WTC11 (cell line): ENCODE data around the gene TNP2. TPM values are rescaled to one million over a fixed set of nuclear protein-coding genes. Genes with fewer than 3 reads are reported as not detected.
A peak's percentile ranks its signal among the peaks of the same experiment; 100 is the strongest.

Experiments
- ATAC-seq: fragments of 200-7000 bp; cut with Tn5 transposase; 2 replicates; pipeline ENCODE4 v1.10.0; 2021; ENCODE audit warnings: mild to moderate bottlenecking, moderate library complexity
- CTCF ChIA-PET: fragments of 300-600 bp; sonication (Branson Sonifier 250); formaldehyde crosslinking; loops from one replicate; lab custom pipeline; 2021; ENCODE audit warnings: antibody characterized with exemption; lab: Charles Lee
- POLR2A ChIA-PET: fragments of 350-600 bp; sonication (Branson Sonifier 250); formaldehyde crosslinking; loops from one replicate; lab custom pipeline; 2021; ENCODE audit warnings: antibody characterized with exemption; lab: Charles Lee
- DNase-seq: peaks from one replicate; pipeline ENCODE4 v3.0.0; 2021; ENCODE audit warnings: low spot score
- H3K27ac Mint-ChIP-seq: 2 replicates; pipeline ENCODE4 v1.8.0; 2021; ENCODE audit warnings: mixed read lengths
- H3K27me3 Mint-ChIP-seq: 2 replicates; pipeline ENCODE4 v1.8.0; 2021; ENCODE audit warnings: low read depth, mild to moderate bottlenecking, moderate library complexity, mixed read lengths
- H3K36me3 Mint-ChIP-seq: 2 replicates; pipeline ENCODE4 v1.8.0; 2021; ENCODE audit warnings: mixed read lengths
- H3K4me1 Mint-ChIP-seq: 2 replicates; pipeline ENCODE4 v1.8.0; 2022; ENCODE audit warnings: mixed read lengths
- H3K4me3 Mint-ChIP-seq: 2 replicates; pipeline ENCODE4 v1.8.0; 2021; ENCODE audit warnings: mild to moderate bottlenecking, moderate library complexity, mixed read lengths
- H3K9me3 Mint-ChIP-seq: 2 replicates; pipeline ENCODE4 v1.8.0; 2021; ENCODE audit warnings: mixed read lengths
- ATF1 ChIP-seq: sonication (generic); formaldehyde crosslinking; IDR thresholded peaks from 2 replicates; pipeline ENCODE4 v1.8.1; 2023; ENCODE audit warnings: mild to moderate bottlenecking, moderate library complexity, missing genetic modification reagents
- FOXK1 ChIP-seq: sonication (generic); formaldehyde crosslinking; IDR thresholded peaks from 2 replicates; pipeline ENCODE4 v1.8.0; 2022; ENCODE audit warnings: mild to moderate bottlenecking, moderate library complexity, missing genetic modification reagents
- FOXP1 ChIP-seq: sonication (generic); formaldehyde crosslinking; IDR thresholded peaks from 2 replicates; pipeline ENCODE4 v1.8.0; 2022; ENCODE audit warnings: missing genetic modification reagents, mild to moderate bottlenecking, moderate library complexity, borderline replicate concordance
- GTF2I ChIP-seq: fragments of 250-450 bp; sonication (Bioruptor Pico); conservative IDR thresholded peaks from 2 replicates; pipeline ENCODE4 v1.4.0; 2021; ENCODE audit warnings: mild to moderate bottlenecking
- MYBL2 ChIP-seq: sonication (generic); formaldehyde crosslinking; IDR thresholded peaks from 2 replicates; pipeline ENCODE4 v1.8.1; 2023; ENCODE audit warnings: mild to moderate bottlenecking, moderate library complexity, missing genetic modification reagents
- NR1H2 ChIP-seq: sonication (generic); formaldehyde crosslinking; IDR thresholded peaks from 2 replicates; pipeline ENCODE4 v1.9.0; 2021; ENCODE audit warnings: mild to moderate bottlenecking, moderate library complexity, missing genetic modification reagents
- PRRX2 ChIP-seq: fragments of 250-450 bp; sonication (Bioruptor Pico); IDR thresholded peaks from 2 replicates; pipeline ENCODE4 v1.8.0; 2021; ENCODE audit warnings: mild to moderate bottlenecking
- TCF7 ChIP-seq: sonication (generic); formaldehyde crosslinking; IDR thresholded peaks from 2 replicates; pipeline ENCODE4 v1.8.0; 2022; ENCODE audit warnings: mild to moderate bottlenecking, low read depth, missing genetic modification reagents, moderate library complexity
- TEAD1 ChIP-seq: sonication (generic); formaldehyde crosslinking; IDR thresholded peaks from 2 replicates; pipeline ENCODE4 v1.8.0; 2022; ENCODE audit warnings: mild to moderate bottlenecking, missing genetic modification reagents
- ZNF317 ChIP-seq: sonication (generic); formaldehyde crosslinking; IDR thresholded peaks from 2 replicates; pipeline ENCODE4 v1.8.1; 2023; ENCODE audit warnings: low read depth, mild to moderate bottlenecking, moderate library complexity, missing genetic modification reagents, borderline replicate concordance
- total RNA-seq: library from RNA; stranded (reverse); gene quantifications from 3 replicates; pipeline ENCODE4 v1.2.3, GENCODE V29; 2021
- TF ChIP-seq, protein P1 (sequence below): fragments of 250-450 bp; sonication (Bioruptor Pico); IDR thresholded peaks from 2 replicates; pipeline ENCODE4 v1.9.0; 2021; ENCODE audit warnings: mild to moderate bottlenecking, borderline replicate concordance
- TF ChIP-seq, protein P2 (sequence below): fragments of 200-600 bp; IDR thresholded peaks from 2 replicates; pipeline ENCODE4 v1.8.0; 2022; ENCODE audit warnings: antibody characterized with exemption
- TF ChIP-seq, protein P3 (sequence below): fragments of 250-450 bp; sonication (Bioruptor Pico); IDR thresholded peaks from 2 replicates; pipeline ENCODE4 v1.9.0; 2021; ENCODE audit warnings: mild to moderate bottlenecking
- TF ChIP-seq, protein P4 (sequence below): sonication (generic); formaldehyde crosslinking; IDR thresholded peaks from 2 replicates; pipeline ENCODE4 v1.8.0; 2023; ENCODE audit warnings: missing genetic modification reagents
- TF ChIP-seq, protein P5 (sequence below): sonication (generic); formaldehyde crosslinking; IDR thresholded peaks from 2 replicates; pipeline ENCODE4 v1.8.0; 2023; ENCODE audit warnings: mild to moderate bottlenecking, missing genetic modification reagents
- TF ChIP-seq, protein P6 (sequence below): sonication (generic); formaldehyde crosslinking; IDR thresholded peaks from 2 replicates; pipeline ENCODE4 v1.8.1; 2023; ENCODE audit warnings: mild to moderate bottlenecking, missing genetic modification reagents, moderate library complexity
- TF ChIP-seq, protein P7 (sequence below): sonication (generic); formaldehyde crosslinking; IDR thresholded peaks from 2 replicates; pipeline ENCODE4 v1.8.1; 2023; ENCODE audit warnings: mild to moderate bottlenecking, moderate library complexity, missing genetic modification reagents
- TF ChIP-seq, protein P8 (sequence below): sonication (generic); formaldehyde crosslinking; IDR thresholded peaks from 2 replicates; pipeline ENCODE4 v1.8.1; 2022; ENCODE audit warnings: low read depth, missing genetic modification reagents, borderline replicate concordance
- TF ChIP-seq, protein P9 (sequence below): sonication (generic); formaldehyde crosslinking; IDR thresholded peaks from 2 replicates; pipeline ENCODE4 v1.8.0; 2022; ENCODE audit warnings: mild to moderate bottlenecking, missing genetic modification reagents
- TF ChIP-seq, protein P10 (sequence below): sonication (generic); formaldehyde crosslinking; IDR thresholded peaks from 2 replicates; pipeline ENCODE4 v1.8.0; 2022; ENCODE audit warnings: mild to moderate bottlenecking, missing genetic modification reagents

The TNP2 gene
- total RNA-seq, 1 experiment from 2014 or later, result not detected

DNA sequence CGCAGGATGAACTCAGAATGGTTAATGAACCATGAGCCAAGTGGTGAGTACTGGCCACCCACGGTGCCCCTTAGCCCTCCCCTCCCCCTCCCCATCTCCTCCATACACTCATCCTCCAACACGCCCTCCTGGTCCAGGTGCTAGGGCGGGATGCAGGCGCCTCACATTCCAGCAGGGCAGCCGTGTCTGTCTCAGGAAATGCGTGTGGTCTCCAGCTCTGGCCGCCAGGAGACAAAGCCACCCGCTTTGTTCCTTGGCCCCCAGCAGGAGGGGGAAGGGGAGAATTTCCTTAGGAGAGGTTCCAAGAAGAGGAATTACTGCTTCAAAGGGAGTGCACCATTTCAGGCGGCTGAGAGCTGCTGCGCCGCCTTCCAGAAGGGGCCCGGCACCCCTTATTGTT is 46.4 kb upstream of the TNP2 start (continued):
- TF ChIP-seq, protein P1, sequence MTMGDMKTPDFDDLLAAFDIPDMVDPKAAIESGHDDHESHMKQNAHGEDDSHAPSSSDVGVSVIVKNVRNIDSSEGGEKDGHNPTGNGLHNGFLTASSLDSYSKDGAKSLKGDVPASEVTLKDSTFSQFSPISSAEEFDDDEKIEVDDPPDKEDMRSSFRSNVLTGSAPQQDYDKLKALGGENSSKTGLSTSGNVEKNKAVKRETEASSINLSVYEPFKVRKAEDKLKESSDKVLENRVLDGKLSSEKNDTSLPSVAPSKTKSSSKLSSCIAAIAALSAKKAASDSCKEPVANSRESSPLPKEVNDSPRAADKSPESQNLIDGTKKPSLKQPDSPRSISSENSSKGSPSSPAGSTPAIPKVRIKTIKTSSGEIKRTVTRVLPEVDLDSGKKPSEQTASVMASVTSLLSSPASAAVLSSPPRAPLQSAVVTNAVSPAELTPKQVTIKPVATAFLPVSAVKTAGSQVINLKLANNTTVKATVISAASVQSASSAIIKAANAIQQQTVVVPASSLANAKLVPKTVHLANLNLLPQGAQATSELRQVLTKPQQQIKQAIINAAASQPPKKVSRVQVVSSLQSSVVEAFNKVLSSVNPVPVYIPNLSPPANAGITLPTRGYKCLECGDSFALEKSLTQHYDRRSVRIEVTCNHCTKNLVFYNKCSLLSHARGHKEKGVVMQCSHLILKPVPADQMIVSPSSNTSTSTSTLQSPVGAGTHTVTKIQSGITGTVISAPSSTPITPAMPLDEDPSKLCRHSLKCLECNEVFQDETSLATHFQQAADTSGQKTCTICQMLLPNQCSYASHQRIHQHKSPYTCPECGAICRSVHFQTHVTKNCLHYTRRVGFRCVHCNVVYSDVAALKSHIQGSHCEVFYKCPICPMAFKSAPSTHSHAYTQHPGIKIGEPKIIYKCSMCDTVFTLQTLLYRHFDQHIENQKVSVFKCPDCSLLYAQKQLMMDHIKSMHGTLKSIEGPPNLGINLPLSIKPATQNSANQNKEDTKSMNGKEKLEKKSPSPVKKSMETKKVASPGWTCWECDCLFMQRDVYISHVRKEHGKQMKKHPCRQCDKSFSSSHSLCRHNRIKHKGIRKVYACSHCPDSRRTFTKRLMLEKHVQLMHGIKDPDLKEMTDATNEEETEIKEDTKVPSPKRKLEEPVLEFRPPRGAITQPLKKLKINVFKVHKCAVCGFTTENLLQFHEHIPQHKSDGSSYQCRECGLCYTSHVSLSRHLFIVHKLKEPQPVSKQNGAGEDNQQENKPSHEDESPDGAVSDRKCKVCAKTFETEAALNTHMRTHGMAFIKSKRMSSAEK, result no peak

DNA sequence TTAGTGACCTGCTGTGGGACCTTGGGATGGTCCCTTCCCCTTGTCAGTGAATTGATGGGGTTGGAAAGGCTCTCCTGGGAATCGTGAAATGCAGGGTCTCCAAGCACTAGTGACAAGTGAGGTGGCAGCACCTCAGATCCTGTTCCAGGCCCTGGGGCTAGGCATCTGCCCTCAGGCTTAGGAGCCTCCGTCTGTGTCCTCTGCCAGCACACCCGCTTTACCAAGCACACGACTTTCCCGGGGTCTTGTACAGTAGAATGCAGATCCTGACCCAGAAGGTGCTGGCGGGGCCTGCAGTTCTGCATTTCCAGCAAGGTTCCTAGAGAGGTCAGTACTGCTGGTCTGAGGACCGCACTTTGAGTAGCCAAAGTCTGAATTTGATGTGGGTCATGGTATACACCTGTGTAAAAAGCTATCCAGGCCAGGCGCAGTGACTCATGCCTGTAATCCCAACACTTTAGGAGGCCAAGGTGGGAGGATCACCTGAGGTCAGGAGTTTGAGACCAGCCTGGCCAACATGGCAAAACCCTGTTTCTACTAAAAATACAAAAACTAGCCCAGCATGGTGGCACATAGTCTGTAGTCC is 45.3 kb upstream of the TNP2 start:
- Mint-ChIP-seq H3K27me3 (no peaks in the 10 kb centered on the region), H3K27ac (peak overlapping the region; percentile 98), H3K9me3 (peaks cover 5% of the 10 kb centered on the region), H3K4me1 (peaks cover 68% of the 10 kb centered on the region), H3K36me3 (peaks cover 9% of the 10 kb centered on the region), H3K4me3 (peak overlapping the region; percentile 24; the same call in 1 of the 2 replicates)
- ChIA-PET CTCF (interaction anchor here (1.8 to 2.4 kb wide), 2 partner anchors 15 to 57 kb away, joined by 8 to 11 read pairs; no protein-coding TSS in a partner anchor), POLR2A (interaction anchor here (0.6 to 2.9 kb wide), 5 partner anchors 16 to 59 kb away, joined by 3 to 27 read pairs (median 3); partner anchors contain the start of genes PRM2 and SOCS1)
- no peak for DNase-seq
- ATAC-seq, result no peak
- TF ChIP-seq MYBL2 (no peak), ATF1 (CRISPR knock-in tag) (no peak), PRRX2 (no peak), GTF2I (CRISPR knock-in tag) (no peak), TCF7 (no peak), FOXK1 (no peak), FOXP1 (no peak), ZNF317 (CRISPR knock-in tag) (no peak), NR1H2 (CRISPR knock-in tag) (no peak), TEAD1 (CRISPR knock-in tag) (no peak)
- TF ChIP-seq, protein P2, sequence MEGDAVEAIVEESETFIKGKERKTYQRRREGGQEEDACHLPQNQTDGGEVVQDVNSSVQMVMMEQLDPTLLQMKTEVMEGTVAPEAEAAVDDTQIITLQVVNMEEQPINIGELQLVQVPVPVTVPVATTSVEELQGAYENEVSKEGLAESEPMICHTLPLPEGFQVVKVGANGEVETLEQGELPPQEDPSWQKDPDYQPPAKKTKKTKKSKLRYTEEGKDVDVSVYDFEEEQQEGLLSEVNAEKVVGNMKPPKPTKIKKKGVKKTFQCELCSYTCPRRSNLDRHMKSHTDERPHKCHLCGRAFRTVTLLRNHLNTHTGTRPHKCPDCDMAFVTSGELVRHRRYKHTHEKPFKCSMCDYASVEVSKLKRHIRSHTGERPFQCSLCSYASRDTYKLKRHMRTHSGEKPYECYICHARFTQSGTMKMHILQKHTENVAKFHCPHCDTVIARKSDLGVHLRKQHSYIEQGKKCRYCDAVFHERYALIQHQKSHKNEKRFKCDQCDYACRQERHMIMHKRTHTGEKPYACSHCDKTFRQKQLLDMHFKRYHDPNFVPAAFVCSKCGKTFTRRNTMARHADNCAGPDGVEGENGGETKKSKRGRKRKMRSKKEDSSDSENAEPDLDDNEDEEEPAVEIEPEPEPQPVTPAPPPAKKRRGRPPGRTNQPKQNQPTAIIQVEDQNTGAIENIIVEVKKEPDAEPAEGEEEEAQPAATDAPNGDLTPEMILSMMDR, result no peak
- TF ChIP-seq, protein P3, sequence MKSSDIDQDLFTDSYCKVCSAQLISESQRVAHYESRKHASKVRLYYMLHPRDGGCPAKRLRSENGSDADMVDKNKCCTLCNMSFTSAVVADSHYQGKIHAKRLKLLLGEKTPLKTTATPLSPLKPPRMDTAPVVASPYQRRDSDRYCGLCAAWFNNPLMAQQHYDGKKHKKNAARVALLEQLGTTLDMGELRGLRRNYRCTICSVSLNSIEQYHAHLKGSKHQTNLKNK (CRISPR knock-in tag), result no peak
- TF ChIP-seq, protein P4, sequence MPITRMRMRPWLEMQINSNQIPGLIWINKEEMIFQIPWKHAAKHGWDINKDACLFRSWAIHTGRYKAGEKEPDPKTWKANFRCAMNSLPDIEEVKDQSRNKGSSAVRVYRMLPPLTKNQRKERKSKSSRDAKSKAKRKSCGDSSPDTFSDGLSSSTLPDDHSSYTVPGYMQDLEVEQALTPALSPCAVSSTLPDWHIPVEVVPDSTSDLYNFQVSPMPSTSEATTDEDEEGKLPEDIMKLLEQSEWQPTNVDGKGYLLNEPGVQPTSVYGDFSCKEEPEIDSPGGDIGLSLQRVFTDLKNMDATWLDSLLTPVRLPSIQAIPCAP (CRISPR knock-in tag), result no peak
- TF ChIP-seq, protein P5, sequence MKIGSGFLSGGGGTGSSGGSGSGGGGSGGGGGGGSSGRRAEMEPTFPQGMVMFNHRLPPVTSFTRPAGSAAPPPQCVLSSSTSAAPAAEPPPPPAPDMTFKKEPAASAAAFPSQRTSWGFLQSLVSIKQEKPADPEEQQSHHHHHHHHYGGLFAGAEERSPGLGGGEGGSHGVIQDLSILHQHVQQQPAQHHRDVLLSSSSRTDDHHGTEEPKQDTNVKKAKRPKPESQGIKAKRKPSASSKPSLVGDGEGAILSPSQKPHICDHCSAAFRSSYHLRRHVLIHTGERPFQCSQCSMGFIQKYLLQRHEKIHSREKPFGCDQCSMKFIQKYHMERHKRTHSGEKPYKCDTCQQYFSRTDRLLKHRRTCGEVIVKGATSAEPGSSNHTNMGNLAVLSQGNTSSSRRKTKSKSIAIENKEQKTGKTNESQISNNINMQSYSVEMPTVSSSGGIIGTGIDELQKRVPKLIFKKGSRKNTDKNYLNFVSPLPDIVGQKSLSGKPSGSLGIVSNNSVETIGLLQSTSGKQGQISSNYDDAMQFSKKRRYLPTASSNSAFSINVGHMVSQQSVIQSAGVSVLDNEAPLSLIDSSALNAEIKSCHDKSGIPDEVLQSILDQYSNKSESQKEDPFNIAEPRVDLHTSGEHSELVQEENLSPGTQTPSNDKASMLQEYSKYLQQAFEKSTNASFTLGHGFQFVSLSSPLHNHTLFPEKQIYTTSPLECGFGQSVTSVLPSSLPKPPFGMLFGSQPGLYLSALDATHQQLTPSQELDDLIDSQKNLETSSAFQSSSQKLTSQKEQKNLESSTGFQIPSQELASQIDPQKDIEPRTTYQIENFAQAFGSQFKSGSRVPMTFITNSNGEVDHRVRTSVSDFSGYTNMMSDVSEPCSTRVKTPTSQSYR (CRISPR knock-in tag), result no peak
- TF ChIP-seq, protein P6, sequence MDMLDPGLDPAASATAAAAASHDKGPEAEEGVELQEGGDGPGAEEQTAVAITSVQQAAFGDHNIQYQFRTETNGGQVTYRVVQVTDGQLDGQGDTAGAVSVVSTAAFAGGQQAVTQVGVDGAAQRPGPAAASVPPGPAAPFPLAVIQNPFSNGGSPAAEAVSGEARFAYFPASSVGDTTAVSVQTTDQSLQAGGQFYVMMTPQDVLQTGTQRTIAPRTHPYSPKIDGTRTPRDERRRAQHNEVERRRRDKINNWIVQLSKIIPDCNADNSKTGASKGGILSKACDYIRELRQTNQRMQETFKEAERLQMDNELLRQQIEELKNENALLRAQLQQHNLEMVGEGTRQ (CRISPR knock-in tag), result no peak
- TF ChIP-seq, protein P7, sequence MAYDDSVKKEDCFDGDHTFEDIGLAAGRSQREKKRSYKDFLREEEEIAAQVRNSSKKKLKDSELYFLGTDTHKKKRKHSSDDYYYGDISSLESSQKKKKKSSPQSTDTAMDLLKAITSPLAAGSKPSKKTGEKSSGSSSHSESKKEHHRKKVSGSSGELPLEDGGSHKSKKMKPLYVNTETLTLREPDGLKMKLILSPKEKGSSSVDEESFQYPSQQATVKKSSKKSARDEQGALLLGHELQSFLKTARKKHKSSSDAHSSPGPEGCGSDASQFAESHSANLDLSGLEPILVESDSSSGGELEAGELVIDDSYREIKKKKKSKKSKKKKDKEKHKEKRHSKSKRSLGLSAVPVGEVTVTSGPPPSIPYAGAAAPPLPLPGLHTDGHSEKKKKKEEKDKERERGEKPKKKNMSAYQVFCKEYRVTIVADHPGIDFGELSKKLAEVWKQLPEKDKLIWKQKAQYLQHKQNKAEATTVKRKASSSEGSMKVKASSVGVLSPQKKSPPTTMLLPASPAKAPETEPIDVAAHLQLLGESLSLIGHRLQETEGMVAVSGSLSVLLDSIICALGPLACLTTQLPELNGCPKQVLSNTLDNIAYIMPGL (CRISPR knock-in tag), result no peak
- TF ChIP-seq, protein P8, sequence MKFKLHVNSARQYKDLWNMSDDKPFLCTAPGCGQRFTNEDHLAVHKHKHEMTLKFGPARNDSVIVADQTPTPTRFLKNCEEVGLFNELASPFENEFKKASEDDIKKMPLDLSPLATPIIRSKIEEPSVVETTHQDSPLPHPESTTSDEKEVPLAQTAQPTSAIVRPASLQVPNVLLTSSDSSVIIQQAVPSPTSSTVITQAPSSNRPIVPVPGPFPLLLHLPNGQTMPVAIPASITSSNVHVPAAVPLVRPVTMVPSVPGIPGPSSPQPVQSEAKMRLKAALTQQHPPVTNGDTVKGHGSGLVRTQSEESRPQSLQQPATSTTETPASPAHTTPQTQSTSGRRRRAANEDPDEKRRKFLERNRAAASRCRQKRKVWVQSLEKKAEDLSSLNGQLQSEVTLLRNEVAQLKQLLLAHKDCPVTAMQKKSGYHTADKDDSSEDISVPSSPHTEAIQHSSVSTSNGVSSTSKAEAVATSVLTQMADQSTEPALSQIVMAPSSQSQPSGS (CRISPR knock-in tag), result no peak
- TF ChIP-seq, protein P9, sequence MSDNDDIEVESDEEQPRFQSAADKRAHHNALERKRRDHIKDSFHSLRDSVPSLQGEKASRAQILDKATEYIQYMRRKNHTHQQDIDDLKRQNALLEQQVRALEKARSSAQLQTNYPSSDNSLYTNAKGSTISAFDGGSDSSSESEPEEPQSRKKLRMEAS (CRISPR knock-in tag), result no peak
- TF ChIP-seq, protein P10, sequence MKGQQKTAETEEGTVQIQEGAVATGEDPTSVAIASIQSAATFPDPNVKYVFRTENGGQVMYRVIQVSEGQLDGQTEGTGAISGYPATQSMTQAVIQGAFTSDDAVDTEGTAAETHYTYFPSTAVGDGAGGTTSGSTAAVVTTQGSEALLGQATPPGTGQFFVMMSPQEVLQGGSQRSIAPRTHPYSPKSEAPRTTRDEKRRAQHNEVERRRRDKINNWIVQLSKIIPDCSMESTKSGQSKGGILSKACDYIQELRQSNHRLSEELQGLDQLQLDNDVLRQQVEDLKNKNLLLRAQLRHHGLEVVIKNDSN (CRISPR knock-in tag), result no peak
